Suprapubic skin (tissue), 4 donors: Measurements from ENCODE around the gene VTI1A.

ENCODE experiments used
- CTCF ChIP-seq, 2 donors: fragments of 200-600 bp in 1 of 2; fragments of 450-650 bp in 1 of 2; sonication (generic) in 1 of 2; IDR thresholded peaks; one replicate each; pipeline ENCODE4 v1.5.1; 2016 to 2019; ENCODE audit warnings: antibody characterized with exemption in 2 of 2, mild to moderate bottlenecking in 1 of 2, moderate library complexity in 1 of 2
- EP300 ChIP-seq: sonication (generic); formaldehyde crosslinking; IDR thresholded peaks from one replicate; pipeline ENCODE4 v1.6.1; 2017; ENCODE audit warnings: antibody characterized with exemption
- POLR2A ChIP-seq, 2 donors: fragments of 450-650 bp; IDR thresholded peaks; one replicate each; pipeline ENCODE4 v1.6.1; 2017; ENCODE audit warnings: antibody characterized with exemption in 2 of 2, mild to moderate bottlenecking in 2 of 2, moderate library complexity in 2 of 2
- POLR2AphosphoS5 ChIP-seq, 3 donors: sonication (generic); formaldehyde crosslinking; IDR thresholded peaks; one replicate each; pipeline ENCODE4 v1.6.1; 2017; ENCODE audit warnings: antibody characterized with exemption in 3 of 3

GRCh38 chr10:112510384-112510783, 63.4 kb downstream of the VTI1A start:
- TF ChIP-seq CTCF (IDR thresholded peaks at IDR 0.05) (no peak), POLR2A (IDR thresholded peaks at IDR 0.05) (no peak), POLR2AphosphoS5 (IDR thresholded peaks at IDR 0.05) (no peak), EP300 (no peak)
